ENCODE data around the gene NAA15. TPM values are rescaled to one million over a fixed set of nuclear protein-coding genes. Genes with fewer than 3 reads are reported as not detected.
"Not testable (repeated sequence)": the region's sequence is repeated elsewhere in the genome, so short reads cannot be mapped to it uniquely, and the experiment has no call there.

NAA15 gene
- total RNA-seq, 1 donor from 2014 or later, result 86.7 TPM

DNA sequence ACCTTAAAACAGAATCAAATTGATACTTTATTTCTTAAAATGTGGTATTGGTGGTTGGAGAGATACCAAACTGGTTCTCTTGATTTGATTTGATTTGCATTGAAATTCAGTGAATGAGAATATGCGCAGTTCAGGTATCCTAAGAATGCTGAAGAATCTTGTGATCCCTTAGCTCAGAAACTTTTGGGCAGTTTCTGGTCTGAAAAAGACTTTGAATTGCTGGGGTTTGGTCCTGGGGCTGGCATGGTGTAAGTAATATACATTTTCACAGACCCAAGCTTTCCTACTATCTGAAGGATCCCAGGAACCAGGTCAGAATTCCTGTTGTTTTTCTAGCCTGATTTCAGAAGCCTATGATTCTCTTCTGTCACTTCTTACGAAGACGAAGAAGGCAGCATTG lies 159.3 kb downstream of the NAA15 start:
- H3K27ac Mint-ChIP-seq, result no peak overlapping the region
- peaks cover 23% of the 10 kb centered on the region for H3K36me3 Mint-ChIP-seq (ENCODE audit: low read depth)
- H3K9me3 Mint-ChIP-seq, result peaks cover 3% of the 10 kb centered on the region
- no peaks in the 10 kb centered on the region for H3K27me3 Mint-ChIP-seq (ENCODE audit: low read depth)
- DNase-seq (ENCODE audit: low spot score), result no peak
- no peak overlapping the region for H3K4me3 Mint-ChIP-seq (ENCODE audit: low read depth)
- peaks cover 39% of the 10 kb centered on the region for H3K4me1 Mint-ChIP-seq (ENCODE audit: low read depth)
- intact Hi-C loops (cut with micrococcal nuclease), result no loop called here

DNA sequence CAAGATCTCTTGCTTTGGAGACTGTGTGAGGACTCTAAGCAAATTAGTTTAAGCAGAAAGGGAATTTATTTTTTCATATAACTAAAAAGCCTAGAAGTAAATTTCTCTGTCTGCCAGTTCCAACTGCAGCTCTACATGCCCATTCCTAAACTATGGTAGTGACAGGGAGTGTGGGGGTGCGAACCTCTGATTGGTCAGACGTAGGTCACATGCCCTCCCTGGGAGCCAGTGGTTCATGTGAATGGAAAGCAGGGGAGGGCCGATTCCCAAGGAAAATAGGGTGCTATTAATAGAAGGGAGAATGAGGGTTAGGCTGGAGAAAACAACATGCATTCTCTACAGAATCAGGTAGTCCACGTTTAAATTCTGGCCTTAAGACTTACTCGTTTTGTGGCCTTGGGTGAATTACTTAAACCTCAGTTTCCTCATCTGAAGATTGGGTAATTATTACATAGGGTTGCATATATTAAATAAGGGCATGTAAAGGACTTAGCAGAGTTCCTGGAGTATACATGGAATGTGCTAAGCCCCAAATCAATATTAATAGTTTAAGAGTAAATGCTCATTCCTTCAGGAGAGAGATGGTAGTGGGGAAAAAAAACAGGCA lies 159.8 kb downstream of the NAA15 start:
- peaks cover 34% of the 10 kb centered on the region for H3K4me1 Mint-ChIP-seq (ENCODE audit: low read depth)
- intact Hi-C loops (cut with micrococcal nuclease), result no loop called here
- peaks cover 23% of the 10 kb centered on the region for H3K36me3 Mint-ChIP-seq (ENCODE audit: low read depth)
- DNase-seq (ENCODE audit: low spot score), result no peak
- no peak overlapping the region for H3K27ac Mint-ChIP-seq
- H3K27me3 Mint-ChIP-seq (ENCODE audit: low read depth), result no peaks in the 10 kb centered on the region
- no peak overlapping the region for H3K4me3 Mint-ChIP-seq (ENCODE audit: low read depth)
- peaks cover 3% of the 10 kb centered on the region for H3K9me3 Mint-ChIP-seq

DNA sequence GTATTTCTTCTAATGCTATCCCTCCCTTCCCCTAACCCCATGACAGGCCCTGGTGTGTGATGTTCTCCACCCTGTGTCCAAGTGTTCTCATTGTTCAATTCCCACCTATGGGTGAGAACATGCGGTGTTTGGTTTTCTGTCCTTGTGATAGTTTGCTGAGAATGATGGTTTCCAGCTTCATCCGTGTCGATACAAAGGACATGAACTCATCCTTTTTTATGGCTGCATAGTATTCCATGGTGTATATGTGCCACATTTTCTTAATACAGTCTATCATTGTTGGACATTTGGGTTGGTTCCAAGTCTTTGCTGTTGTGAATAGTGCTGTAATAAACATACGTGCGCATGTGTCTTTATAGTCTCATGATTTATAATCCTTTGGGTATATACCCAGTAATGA lies 163.2 kb downstream of the NAA15 start:
- H3K4me3 Mint-ChIP-seq (ENCODE audit: low read depth); H3K27me3 Mint-ChIP-seq (ENCODE audit: low read depth); H3K27ac Mint-ChIP-seq; H3K4me1 Mint-ChIP-seq (ENCODE audit: low read depth); DNase-seq (ENCODE audit: low spot score); intact Hi-C loops (cut with micrococcal nuclease): not testable (repeated sequence)
- Mint-ChIP-seq H3K9me3 (peaks cover 21% of the 10 kb centered on the region), H3K36me3 (ENCODE audit: low read depth) (peaks cover 37% of the 10 kb centered on the region)

DNA sequence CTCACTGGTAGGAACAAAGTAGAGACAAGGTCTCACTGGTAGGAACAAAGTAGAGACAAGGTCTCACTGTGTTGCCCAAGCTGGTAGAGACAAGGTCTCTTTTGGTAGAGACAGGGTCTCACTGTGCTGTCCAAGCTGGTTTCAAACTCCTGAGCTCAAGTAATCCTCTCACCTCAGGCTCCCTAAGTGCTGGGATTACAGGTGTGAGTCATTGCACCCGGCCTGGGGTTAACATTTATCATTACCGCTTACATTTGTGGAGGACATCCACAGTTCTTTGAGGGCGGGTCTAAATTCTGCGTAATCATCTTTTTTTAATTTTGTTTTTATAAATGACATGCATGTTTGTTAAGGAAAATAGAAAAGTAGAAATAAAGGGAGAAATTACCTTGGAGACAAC lies 164.6 kb downstream of the NAA15 start:
- intact Hi-C loops (cut with micrococcal nuclease), result no loop called here
- H3K4me1 Mint-ChIP-seq (ENCODE audit: low read depth), result peaks cover 2% of the 10 kb centered on the region
- no peaks in the 10 kb centered on the region for H3K27me3 Mint-ChIP-seq (ENCODE audit: low read depth)
- DNase-seq (ENCODE audit: low spot score), result no peak
- H3K36me3 Mint-ChIP-seq (ENCODE audit: low read depth), result peaks cover 39% of the 10 kb centered on the region
- peaks cover 28% of the 10 kb centered on the region for H3K9me3 Mint-ChIP-seq
- no peak overlapping the region for H3K27ac Mint-ChIP-seq
- no peak overlapping the region for H3K4me3 Mint-ChIP-seq (ENCODE audit: low read depth)

DNA sequence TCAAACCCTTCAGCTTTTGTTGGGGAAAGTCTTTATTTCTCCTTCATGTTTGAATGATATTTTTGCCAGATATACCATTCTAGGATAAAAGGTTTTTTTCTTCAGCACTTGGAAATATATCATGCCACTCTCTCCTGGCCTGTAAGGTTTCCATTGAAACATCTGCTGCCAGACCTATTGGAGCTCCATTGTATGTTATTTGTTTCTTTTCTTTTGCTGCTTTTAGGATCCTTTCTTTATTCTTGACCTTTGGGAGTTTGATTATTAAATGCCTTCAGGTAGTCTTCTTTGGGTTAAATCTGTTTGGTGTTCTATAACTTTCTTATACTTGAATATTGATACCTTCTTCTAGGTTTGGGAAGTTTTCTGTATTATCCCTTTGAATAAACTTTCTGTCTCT lies 167.5 kb downstream of the NAA15 start:
- H3K4me3 Mint-ChIP-seq (ENCODE audit: low read depth); DNase-seq (ENCODE audit: low spot score); intact Hi-C loops (cut with micrococcal nuclease); H3K4me1 Mint-ChIP-seq (ENCODE audit: low read depth); H3K27me3 Mint-ChIP-seq (ENCODE audit: low read depth); H3K27ac Mint-ChIP-seq: not testable (repeated sequence)
- Mint-ChIP-seq H3K9me3 (peaks cover 37% of the 10 kb centered on the region), H3K36me3 (ENCODE audit: low read depth) (peaks cover 57% of the 10 kb centered on the region)

DNA sequence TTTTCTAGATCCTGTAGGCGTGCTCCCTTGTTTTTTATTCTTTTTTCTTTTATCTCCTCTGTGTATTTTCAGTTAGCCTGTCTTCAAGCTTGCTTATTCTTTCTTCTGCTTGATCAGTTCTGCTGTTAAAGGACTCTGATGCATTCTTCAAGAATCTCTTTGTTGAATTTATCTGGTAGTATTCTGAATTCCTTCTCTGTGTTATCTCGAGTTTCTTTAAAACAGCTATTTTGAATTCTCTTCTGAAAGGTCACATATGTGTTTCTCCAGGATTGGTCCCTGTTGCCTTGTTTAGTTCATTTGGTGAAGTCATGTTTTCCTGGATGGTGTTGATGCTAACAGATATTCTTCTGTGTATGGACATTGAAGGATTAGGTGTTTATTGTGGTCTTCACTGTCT lies 167.9 kb downstream of the NAA15 start:
- no peaks in the 10 kb centered on the region for H3K4me1 Mint-ChIP-seq (ENCODE audit: low read depth)
- peaks cover 34% of the 10 kb centered on the region for H3K9me3 Mint-ChIP-seq
- no peak overlapping the region for H3K27ac Mint-ChIP-seq
- no peak overlapping the region for H3K4me3 Mint-ChIP-seq (ENCODE audit: low read depth)
- H3K27me3 Mint-ChIP-seq (ENCODE audit: low read depth), result no peaks in the 10 kb centered on the region
- intact Hi-C loops (cut with micrococcal nuclease), result no loop called here
- DNase-seq (ENCODE audit: low spot score), result no peak
- H3K36me3 Mint-ChIP-seq (ENCODE audit: low read depth), result peaks cover 53% of the 10 kb centered on the region

Other genes starting within 250 kb of the NAA15 start
- 30.5 and 31.2 TPM in 2 replicates for gene ELF2, start 124.3 kb upstream of the NAA15 start, total RNA-seq
- gene MGARP, start 21.3 kb upstream of the NAA15 start, total RNA-seq, result not detected in 2 replicates
- 50.9 and 51.4 TPM in 2 replicates for gene NDUFC1, start 972 bp downstream of the NAA15 start, total RNA-seq
- gene RAB33B, start 152.6 kb downstream of the NAA15 start, total RNA-seq, result 3.8 and 4.5 TPM in 2 replicates